ENCODE results near the gene CAMK1D.

DNA sequence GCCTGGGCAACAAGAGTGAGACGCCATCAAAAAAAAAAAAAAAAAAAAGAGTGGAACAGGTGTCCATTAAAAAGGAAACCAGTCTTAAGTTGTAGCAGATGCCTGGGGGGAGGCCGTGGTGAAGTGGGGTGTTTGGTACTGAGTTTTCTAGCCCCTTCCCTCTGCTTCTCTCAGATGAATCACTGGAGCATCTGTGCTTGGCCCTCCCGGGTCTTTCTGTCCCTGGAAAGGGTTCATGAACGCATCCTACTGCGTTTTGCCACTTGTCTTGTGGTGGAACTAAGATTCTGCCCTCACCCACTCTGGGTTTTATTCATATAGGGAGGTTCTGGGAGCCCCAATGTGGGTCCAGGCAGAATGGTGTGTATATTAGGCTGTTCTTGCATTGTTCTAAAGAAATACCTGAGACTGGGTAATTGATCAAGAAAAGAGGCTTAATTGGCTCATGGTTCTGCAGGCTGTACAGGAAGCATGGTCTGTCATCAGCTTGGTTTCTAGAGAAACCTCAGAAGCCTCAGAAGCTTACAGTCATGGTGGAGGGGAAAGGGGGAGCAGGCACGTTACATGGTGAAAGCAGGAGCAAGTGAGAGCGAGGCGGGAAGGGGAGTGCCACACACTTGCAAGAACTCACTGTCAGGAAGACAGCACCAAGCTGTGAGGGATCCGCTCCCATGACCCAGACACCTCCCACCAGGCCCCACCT is 63.5 kb downstream of the CAMK1D start:
- TF ChIP-seq CTCF (IDR thresholded peaks at IDR 0.05) (no peak), POLR2AphosphoS5 (IDR thresholded peaks at IDR 0.05) (no peak)

Data from breast epithelium (tissue), 3 donors.